ENCODE measurements around the gene DDC. TPM values are rescaled to one million over a fixed set of nuclear protein-coding genes. Genes with fewer than 3 reads are reported as not detected.

Gene DDC
- total RNA-seq, 1 donor from 2014 or later = not detected

- DNase-seq (ENCODE audit: low spot score in 2 of 2, unreplicated experiment in 2 of 2) = no peak
- H3K27ac Mint-ChIP-seq = no peak overlapping the region
- H3K4me3 Mint-ChIP-seq = no peak overlapping the region
- no peaks in the 10 kb centered on the region for H3K9me3 Mint-ChIP-seq
- H3K4me1 Mint-ChIP-seq = peaks cover 9% of the 10 kb centered on the region
- no peaks in the 10 kb centered on the region for H3K36me3 Mint-ChIP-seq
- TF ChIP-seq CTCF (IDR thresholded peaks at IDR 0.05; ENCODE audit: unreplicated experiment) = no peak
- peaks cover 2% of the 10 kb centered on the region for H3K27me3 Mint-ChIP-seq (ENCODE audit: low read depth)
These were observed 149.3 kb downstream of the DDC start for GRCh38 chr7:50415844-50416364.

GRCh38 chr7:50413561-50413960, 151.6 kb downstream of the DDC start:
- no peak for TF ChIP-seq CTCF (IDR thresholded peaks at IDR 0.05; ENCODE audit: unreplicated experiment)
- Mint-ChIP-seq H3K27me3 (ENCODE audit: low read depth) (peaks cover 7% of the 10 kb centered on the region), H3K36me3 (no peaks in the 10 kb centered on the region), H3K9me3 (no peaks in the 10 kb centered on the region), H3K27ac (no peak overlapping the region), H3K4me3 (no peak overlapping the region), H3K4me1 (peaks cover 2% of the 10 kb centered on the region)
- no peak for DNase-seq (ENCODE audit: low spot score in 2 of 2, unreplicated experiment in 2 of 2)

GRCh38 chr7:50412973-50413372, 152.2 kb downstream of the DDC start:
- no peak overlapping the region for H3K27ac Mint-ChIP-seq
- no peak for DNase-seq (ENCODE audit: low spot score in 2 of 2, unreplicated experiment in 2 of 2)
- no peak overlapping the region for H3K4me3 Mint-ChIP-seq

GRCh38 chr7:50411332-50411731, 153.9 kb downstream of the DDC start:
- no peak for TF ChIP-seq CTCF (IDR thresholded peaks at IDR 0.05; ENCODE audit: unreplicated experiment)
- no peaks in the 10 kb centered on the region for H3K9me3 Mint-ChIP-seq
- no peaks in the 10 kb centered on the region for H3K4me1 Mint-ChIP-seq
- no peak for DNase-seq (ENCODE audit: low spot score in 2 of 2, unreplicated experiment in 2 of 2)
- H3K27me3 Mint-ChIP-seq (ENCODE audit: low read depth) = peaks cover 27% of the 10 kb centered on the region
- H3K4me3 Mint-ChIP-seq = no peak overlapping the region
- H3K36me3 Mint-ChIP-seq = no peaks in the 10 kb centered on the region
- no peak overlapping the region for H3K27ac Mint-ChIP-seq

More at GRCh38 chr7:50412973-50413372, 152.2 kb downstream of the DDC start:
- H3K4me1 Mint-ChIP-seq = no peaks in the 10 kb centered on the region
- H3K27me3 Mint-ChIP-seq (ENCODE audit: low read depth) = peaks cover 11% of the 10 kb centered on the region
- no peaks in the 10 kb centered on the region for H3K36me3 Mint-ChIP-seq
- no peak for TF ChIP-seq CTCF (IDR thresholded peaks at IDR 0.05; ENCODE audit: unreplicated experiment)
- H3K9me3 Mint-ChIP-seq = no peaks in the 10 kb centered on the region

- TF ChIP-seq CTCF (IDR thresholded peaks at IDR 0.05; ENCODE audit: unreplicated experiment) = no peak
- Mint-ChIP-seq H3K4me1 (no peaks in the 10 kb centered on the region), H3K27me3 (ENCODE audit: low read depth) (peaks cover 33% of the 10 kb centered on the region), H3K9me3 (no peaks in the 10 kb centered on the region), H3K4me3 (no peak overlapping the region), H3K27ac (no peak overlapping the region), H3K36me3 (no peaks in the 10 kb centered on the region)
- DNase-seq (ENCODE audit: low spot score in 2 of 2, unreplicated experiment in 2 of 2) = no peak
These were observed 155.1 kb downstream of the DDC start for GRCh38 chr7:50409856-50410745.

Other genes with a start within 250 kb of the DDC start
- gene FIGNL1, start 115.1 kb downstream of the DDC start, total RNA-seq = 24.7 to 26.7 TPM (median 25.4 TPM) in 3 replicates
- gene GRB10, start 217.5 kb upstream of the DDC start, total RNA-seq = 52.4 to 59.2 TPM (median 56.1 TPM) in 3 replicates